ENCODE measurements around the gene SLC9A9. TPM values are rescaled to one million over a fixed set of nuclear protein-coding genes. Genes with fewer than 3 reads are reported as not detected.

The SLC9A9 gene
- total and polyA plus RNA-seq, 8 donors, result 0.58 to 29.7 (median 14.0) TPM

DNA sequence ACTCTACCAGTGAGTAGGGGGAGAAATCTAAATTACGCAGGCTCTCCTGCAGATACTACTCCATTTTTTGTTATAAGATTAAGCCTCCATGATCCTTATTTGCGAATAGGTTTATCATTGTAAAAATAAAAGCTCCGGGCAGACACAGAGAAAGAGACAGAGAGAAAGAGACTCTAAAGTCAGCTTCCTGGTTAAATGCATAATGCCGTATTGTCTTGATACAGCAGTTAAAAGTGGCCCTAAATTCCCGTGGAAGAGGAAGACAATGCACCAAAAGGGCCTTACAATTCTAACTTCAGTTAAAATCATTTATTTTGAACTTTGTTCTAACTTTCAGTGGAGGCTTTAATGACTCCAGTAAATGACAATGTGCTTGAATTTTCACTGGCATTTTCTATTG is 98.3 kb downstream of the SLC9A9 start:
- no peak overlapping the region for H3K27ac ChIP-seq
- H3K9me3 ChIP-seq, result no peaks in the 10 kb centered on the region
- TF ChIP-seq, protein P1, sequence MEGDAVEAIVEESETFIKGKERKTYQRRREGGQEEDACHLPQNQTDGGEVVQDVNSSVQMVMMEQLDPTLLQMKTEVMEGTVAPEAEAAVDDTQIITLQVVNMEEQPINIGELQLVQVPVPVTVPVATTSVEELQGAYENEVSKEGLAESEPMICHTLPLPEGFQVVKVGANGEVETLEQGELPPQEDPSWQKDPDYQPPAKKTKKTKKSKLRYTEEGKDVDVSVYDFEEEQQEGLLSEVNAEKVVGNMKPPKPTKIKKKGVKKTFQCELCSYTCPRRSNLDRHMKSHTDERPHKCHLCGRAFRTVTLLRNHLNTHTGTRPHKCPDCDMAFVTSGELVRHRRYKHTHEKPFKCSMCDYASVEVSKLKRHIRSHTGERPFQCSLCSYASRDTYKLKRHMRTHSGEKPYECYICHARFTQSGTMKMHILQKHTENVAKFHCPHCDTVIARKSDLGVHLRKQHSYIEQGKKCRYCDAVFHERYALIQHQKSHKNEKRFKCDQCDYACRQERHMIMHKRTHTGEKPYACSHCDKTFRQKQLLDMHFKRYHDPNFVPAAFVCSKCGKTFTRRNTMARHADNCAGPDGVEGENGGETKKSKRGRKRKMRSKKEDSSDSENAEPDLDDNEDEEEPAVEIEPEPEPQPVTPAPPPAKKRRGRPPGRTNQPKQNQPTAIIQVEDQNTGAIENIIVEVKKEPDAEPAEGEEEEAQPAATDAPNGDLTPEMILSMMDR (IDR thresholded peaks at IDR 0.05), result no peak
- intact Hi-C loops (cut with DNase I; ENCODE audit: low total_unique reads), result no loop called here
- H3K4me1 ChIP-seq, result no peaks in the 10 kb centered on the region
- no peaks in the 10 kb centered on the region for H3K36me3 ChIP-seq
- no peak overlapping the region for H3K4me3 ChIP-seq
- H3K27me3 ChIP-seq, result no peaks in the 10 kb centered on the region
- no peak for DNase-seq
- WGBS, 5 donors, result 72 to 84% (median 74%) methylated on average over 5 of the region's 5 CpGs

GRCh38 chr3:143737065-143737464 is 111.2 kb downstream of the SLC9A9 start:
- Histone ChIP-seq H3K9me3 (peaks cover 0 to 26% (median 5%) of the 10 kb centered on the region in 4 donors), H3K27me3 (no peaks in the 10 kb centered on the region), H3K36me3 (no peaks in the 10 kb centered on the region), H3K4me3 (no peak overlapping the region), H3K27ac (no peak overlapping the region), H3K4me1 (no peaks in the 10 kb centered on the region)
- no peak for DNase-seq
- TF ChIP-seq EP300 (IDR thresholded peaks at IDR 0.05), result no peak
- WGBS, 5 donors, result 80 to 98% (median 89%) methylated on average over 2 of the region's 2 CpGs
- intact Hi-C loops (cut with DNase I; ENCODE audit: low total_unique reads), result no loop called here

DNA sequence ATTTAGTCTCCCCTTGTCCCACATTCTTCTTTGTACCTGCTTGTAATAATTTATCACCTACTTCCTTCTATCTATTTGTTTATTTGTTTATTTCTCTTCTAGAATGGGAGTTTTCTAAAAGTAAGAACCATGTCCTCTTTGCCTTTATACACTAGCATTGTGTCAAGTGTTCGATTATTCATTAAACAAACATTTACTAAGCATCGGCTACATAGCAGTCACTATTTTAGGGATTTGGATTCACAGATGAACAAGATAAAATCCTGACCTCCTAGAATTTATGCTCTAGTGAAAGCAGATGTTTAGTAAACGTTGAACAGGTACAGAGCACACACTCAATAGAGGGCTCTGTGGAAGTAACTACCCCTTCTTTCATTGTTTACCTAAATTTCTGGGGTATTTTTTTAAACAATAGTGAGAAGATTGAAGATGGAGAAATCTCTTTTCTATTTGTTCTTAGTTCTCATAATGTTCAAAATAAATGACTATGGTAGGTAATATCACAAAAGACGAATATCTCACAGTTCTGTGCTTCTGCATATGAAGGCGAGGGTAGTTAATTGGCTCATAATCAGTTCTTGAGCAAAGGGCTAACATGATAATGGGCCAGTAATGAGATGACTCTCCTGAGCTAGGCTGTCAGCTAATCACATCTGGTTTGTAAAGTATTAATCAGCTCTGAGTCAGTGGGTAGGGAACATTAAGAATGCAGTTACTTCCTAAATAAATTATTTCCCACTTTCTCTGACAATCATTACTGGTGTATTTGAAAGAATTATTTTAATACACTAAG is 111.9 kb downstream of the SLC9A9 start:
- peaks cover 0 to 19% (median 5%) of the 10 kb centered on the region in 4 donors for H3K9me3 ChIP-seq
- H3K27me3 ChIP-seq, result no peaks in the 10 kb centered on the region
- H3K4me3 ChIP-seq, result no peak overlapping the region
- no peak overlapping the region for H3K27ac ChIP-seq
- H3K4me1 ChIP-seq, result no peaks in the 10 kb centered on the region
- intact Hi-C loops (cut with DNase I; ENCODE audit: low total_unique reads), result no loop called here
- 45 to 63% (median 55%) methylated on average over 5 of the region's 5 CpGs for WGBS, 5 donors
- no peak for TF ChIP-seq POLR2AphosphoS5 (IDR thresholded peaks at IDR 0.05)
- TF ChIP-seq POLR2A (IDR thresholded peaks at IDR 0.05), result no peak
- TF ChIP-seq EP300 (IDR thresholded peaks at IDR 0.05), result no peak
- TF ChIP-seq, protein P1 (IDR thresholded peaks at IDR 0.05), result no peak
- DNase-seq, result peak in 1 of 2 donors; percentile 7
- H3K36me3 ChIP-seq, result no peaks in the 10 kb centered on the region

DNA sequence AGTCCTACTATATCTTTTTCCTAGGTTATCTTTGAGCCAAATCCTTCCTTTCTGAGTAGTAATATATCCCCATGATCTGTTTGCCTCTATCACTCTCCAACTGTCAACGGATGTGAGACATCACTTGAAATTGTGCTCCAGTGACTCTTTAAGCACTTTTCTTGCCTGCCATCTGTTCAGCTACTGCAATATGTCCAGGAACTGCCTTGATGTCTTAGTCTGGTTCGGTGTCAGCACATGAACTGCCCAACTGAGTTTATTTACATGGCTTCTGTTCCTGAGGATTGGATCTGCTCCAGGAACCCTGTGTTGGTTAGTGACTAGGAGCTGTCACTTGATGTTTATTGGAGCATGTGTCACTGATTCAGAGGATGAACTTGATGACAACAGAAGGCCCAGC is 116.5 kb downstream of the SLC9A9 start:
- TF ChIP-seq POLR2AphosphoS5 (IDR thresholded peaks at IDR 0.05) (no peak), EP300 (IDR thresholded peaks at IDR 0.05) (no peak), POLR2A (IDR thresholded peaks at IDR 0.05) (no peak)
- TF ChIP-seq, protein P1 (IDR thresholded peaks at IDR 0.05), result no peak
- intact Hi-C loops (cut with DNase I; ENCODE audit: low total_unique reads), result no loop called here
- 69 to 91% (median 78%) methylated on average over 2 of the region's 2 CpGs for WGBS, 5 donors
- no peak overlapping the region for H3K27ac ChIP-seq
- peak in 1 of 2 donors; percentile 34 for DNase-seq
- H3K4me1 ChIP-seq, result no peaks in the 10 kb centered on the region
- no peaks in the 10 kb centered on the region for H3K9me3 ChIP-seq
- H3K36me3 ChIP-seq, result no peaks in the 10 kb centered on the region
- no peak overlapping the region for H3K4me3 ChIP-seq
- no peaks in the 10 kb centered on the region for H3K27me3 ChIP-seq

GRCh38 chr3:143731320-143731719 is 116.9 kb downstream of the SLC9A9 start:
- intact Hi-C loops (cut with DNase I; ENCODE audit: low total_unique reads), result no loop called here
- no peaks in the 10 kb centered on the region for H3K9me3 ChIP-seq
- no peaks in the 10 kb centered on the region for H3K36me3 ChIP-seq
- no peak for DNase-seq
- H3K4me3 ChIP-seq, result no peak overlapping the region
- no peaks in the 10 kb centered on the region for H3K4me1 ChIP-seq
- H3K27ac ChIP-seq, result no peak overlapping the region
- whole genome bisulfite sequencing, 5 donors, result 88 to 95% (median 89%) methylated on average over 1 of the region's 1 CpG
- TF ChIP-seq, protein P1 (IDR thresholded peaks at IDR 0.05), result no peak
- TF ChIP-seq EP300 (IDR thresholded peaks at IDR 0.05) (no peak), POLR2A (IDR thresholded peaks at IDR 0.05) (no peak), POLR2AphosphoS5 (IDR thresholded peaks at IDR 0.05) (no peak)
- H3K27me3 ChIP-seq, result no peaks in the 10 kb centered on the region
